ENCODE measurements around the gene INTS4.
"Not testable (repeated sequence)": the region's sequence is repeated elsewhere in the genome, so short reads cannot be mapped to it uniquely, and the experiment has no call there.

The INTS4 gene

DNA sequence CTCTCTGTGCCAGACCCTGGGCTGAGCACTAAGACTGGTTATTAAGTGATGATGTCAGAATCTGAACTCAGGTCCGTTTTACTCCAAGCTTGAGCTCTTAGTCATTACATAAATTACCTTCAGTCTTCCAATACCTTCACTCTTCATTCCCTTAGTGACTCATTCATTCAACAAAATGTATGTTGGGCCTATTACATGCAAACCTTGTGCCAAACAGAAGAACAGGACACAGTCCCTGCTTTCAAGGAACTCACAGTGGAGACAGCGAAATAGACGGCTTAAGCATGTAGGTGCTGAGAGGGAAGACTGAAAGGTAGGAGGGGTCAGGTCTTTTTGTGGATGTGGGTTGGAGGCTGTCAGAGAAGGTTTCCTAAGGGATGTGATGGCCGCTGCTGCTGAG lies 25.3 kb upstream of the INTS4 start:
- H3F3A ChIP-seq (ENCODE audit: insufficient read depth, low read length) = no peaks in the 10 kb centered on the region
- no peaks in the 10 kb centered on the region; the same call in 1 of the 2 replicates for H3K27me3 ChIP-seq (ENCODE audit: insufficient read depth, low read length)
- no peak overlapping the region for H3K9ac ChIP-seq (ENCODE audit: low read length)
- H3K79me2 ChIP-seq (ENCODE audit: insufficient read depth, low read length) = no peaks in the 10 kb centered on the region
- no peaks in the 10 kb centered on the region for H3K9me2 ChIP-seq (ENCODE audit: low read depth, low read length)
- H3K27ac ChIP-seq (ENCODE audit: low read depth, low read length, poor library complexity, severe bottlenecking) = no peak overlapping the region
- TF ChIP-seq, protein P1, sequence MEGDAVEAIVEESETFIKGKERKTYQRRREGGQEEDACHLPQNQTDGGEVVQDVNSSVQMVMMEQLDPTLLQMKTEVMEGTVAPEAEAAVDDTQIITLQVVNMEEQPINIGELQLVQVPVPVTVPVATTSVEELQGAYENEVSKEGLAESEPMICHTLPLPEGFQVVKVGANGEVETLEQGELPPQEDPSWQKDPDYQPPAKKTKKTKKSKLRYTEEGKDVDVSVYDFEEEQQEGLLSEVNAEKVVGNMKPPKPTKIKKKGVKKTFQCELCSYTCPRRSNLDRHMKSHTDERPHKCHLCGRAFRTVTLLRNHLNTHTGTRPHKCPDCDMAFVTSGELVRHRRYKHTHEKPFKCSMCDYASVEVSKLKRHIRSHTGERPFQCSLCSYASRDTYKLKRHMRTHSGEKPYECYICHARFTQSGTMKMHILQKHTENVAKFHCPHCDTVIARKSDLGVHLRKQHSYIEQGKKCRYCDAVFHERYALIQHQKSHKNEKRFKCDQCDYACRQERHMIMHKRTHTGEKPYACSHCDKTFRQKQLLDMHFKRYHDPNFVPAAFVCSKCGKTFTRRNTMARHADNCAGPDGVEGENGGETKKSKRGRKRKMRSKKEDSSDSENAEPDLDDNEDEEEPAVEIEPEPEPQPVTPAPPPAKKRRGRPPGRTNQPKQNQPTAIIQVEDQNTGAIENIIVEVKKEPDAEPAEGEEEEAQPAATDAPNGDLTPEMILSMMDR (IDR thresholded peaks at IDR 0.05; ENCODE audit: low read length) = no peak
- no peak for TF ChIP-seq EZH2 (IDR thresholded peaks at IDR 0.05; ENCODE audit: borderline replicate concordance, low read length)
- H3K4me1 ChIP-seq (ENCODE audit: insufficient read depth, low read length, severe bottlenecking) = no peaks in the 10 kb centered on the region
- H2AFZ ChIP-seq (ENCODE audit: low read length) = no peak overlapping the region
- H3K36me3 ChIP-seq (ENCODE audit: insufficient read depth, low read length) = no peaks in the 10 kb centered on the region
- H4K20me1 ChIP-seq (ENCODE audit: insufficient read depth, low read length) = no peaks in the 10 kb centered on the region
- no peak overlapping the region for H3K4me2 ChIP-seq (ENCODE audit: low read length)
- H3K9me3 ChIP-seq (ENCODE audit: low read length) = no peaks in the 10 kb centered on the region
- H3K4me3 ChIP-seq (ENCODE audit: low read depth, low read length, poor library complexity, severe bottlenecking) = no peak overlapping the region

DNA sequence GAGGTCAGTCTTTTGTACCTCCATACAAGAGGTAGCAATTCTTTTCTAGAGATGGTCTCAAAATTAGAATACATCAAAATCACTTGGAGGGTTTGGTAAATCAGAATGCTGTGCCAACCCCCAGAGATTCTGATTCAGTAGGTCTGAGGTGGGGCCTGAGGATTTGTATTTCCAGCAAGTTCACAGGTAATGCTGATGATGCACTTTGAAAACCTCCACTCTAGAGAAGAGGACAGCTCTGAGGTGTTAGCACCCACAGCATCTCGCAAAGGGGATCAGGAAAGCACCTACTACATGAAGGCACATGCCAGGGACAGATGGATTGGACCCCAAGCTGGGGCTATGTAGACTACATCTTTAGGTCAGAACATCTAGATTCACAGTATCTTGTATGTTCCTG lies 21.4 kb upstream of the INTS4 start:
- no peak overlapping the region for H3K4me3 ChIP-seq (ENCODE audit: low read depth, low read length, poor library complexity, severe bottlenecking)
- no peaks in the 10 kb centered on the region for H3K4me1 ChIP-seq (ENCODE audit: insufficient read depth, low read length, severe bottlenecking)
- no peak overlapping the region for H3K9ac ChIP-seq (ENCODE audit: low read length)
- no peaks in the 10 kb centered on the region for H3F3A ChIP-seq (ENCODE audit: insufficient read depth, low read length)
- no peak overlapping the region for H3K27ac ChIP-seq (ENCODE audit: low read depth, low read length, poor library complexity, severe bottlenecking)
- no peak overlapping the region for H2AFZ ChIP-seq (ENCODE audit: low read length)
- no peaks in the 10 kb centered on the region for H3K9me3 ChIP-seq (ENCODE audit: low read length)
- no peaks in the 10 kb centered on the region; the same call in 1 of the 2 replicates for H3K27me3 ChIP-seq (ENCODE audit: insufficient read depth, low read length)
- no peak for TF ChIP-seq EZH2 (IDR thresholded peaks at IDR 0.05; ENCODE audit: borderline replicate concordance, low read length)
- TF ChIP-seq, protein P1 (IDR thresholded peaks at IDR 0.05; ENCODE audit: low read length) = no peak
- no peaks in the 10 kb centered on the region for H3K9me2 ChIP-seq (ENCODE audit: low read depth, low read length)
- no peaks in the 10 kb centered on the region for H4K20me1 ChIP-seq (ENCODE audit: insufficient read depth, low read length)
- no peak overlapping the region for H3K4me2 ChIP-seq (ENCODE audit: low read length)
- no peaks in the 10 kb centered on the region for H3K79me2 ChIP-seq (ENCODE audit: insufficient read depth, low read length)
- no peaks in the 10 kb centered on the region for H3K36me3 ChIP-seq (ENCODE audit: insufficient read depth, low read length)

DNA sequence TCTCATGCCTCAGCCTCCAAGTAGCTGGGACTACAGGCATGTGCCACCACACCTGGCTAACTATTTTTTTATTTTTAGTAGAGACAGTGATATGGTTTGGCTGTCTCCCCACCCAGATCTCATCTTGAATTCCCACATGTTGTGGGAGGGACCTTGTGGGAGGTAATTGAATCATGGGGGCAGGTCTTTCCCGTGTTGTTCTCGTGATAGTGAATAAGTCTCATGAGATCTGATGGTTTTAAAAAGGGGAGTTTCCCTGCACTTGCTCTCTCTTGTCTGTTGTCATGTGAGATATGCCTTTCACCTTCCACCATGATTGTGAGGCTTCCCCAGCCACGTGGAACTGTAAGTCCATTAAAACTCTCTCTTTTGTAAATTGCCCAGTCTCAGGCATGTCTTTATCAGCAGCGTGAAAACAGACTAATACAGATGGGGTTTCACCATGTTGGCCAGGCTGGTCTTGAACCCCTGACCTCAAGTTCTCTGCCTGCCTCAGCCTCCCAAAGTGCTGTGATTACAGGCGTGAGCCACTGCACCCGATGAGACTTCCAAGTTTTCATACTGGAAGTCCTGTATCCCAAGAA lies 20.6 kb upstream of the INTS4 start:
- not testable (repeated sequence) for H3K9me3 ChIP-seq (ENCODE audit: low read length); H3K4me3 ChIP-seq (ENCODE audit: low read depth, low read length, poor library complexity, severe bottlenecking); H3K27me3 ChIP-seq (ENCODE audit: insufficient read depth, low read length); H3K9ac ChIP-seq (ENCODE audit: low read length); H3K36me3 ChIP-seq (ENCODE audit: insufficient read depth, low read length); H3K79me2 ChIP-seq (ENCODE audit: insufficient read depth, low read length); H3F3A ChIP-seq (ENCODE audit: insufficient read depth, low read length); H4K20me1 ChIP-seq (ENCODE audit: insufficient read depth, low read length); H3K27ac ChIP-seq (ENCODE audit: low read depth, low read length, poor library complexity, severe bottlenecking); H3K9me2 ChIP-seq (ENCODE audit: low read depth, low read length); H3K4me1 ChIP-seq (ENCODE audit: insufficient read depth, low read length, severe bottlenecking); H2AFZ ChIP-seq (ENCODE audit: low read length); H3K4me2 ChIP-seq (ENCODE audit: low read length)

DNA sequence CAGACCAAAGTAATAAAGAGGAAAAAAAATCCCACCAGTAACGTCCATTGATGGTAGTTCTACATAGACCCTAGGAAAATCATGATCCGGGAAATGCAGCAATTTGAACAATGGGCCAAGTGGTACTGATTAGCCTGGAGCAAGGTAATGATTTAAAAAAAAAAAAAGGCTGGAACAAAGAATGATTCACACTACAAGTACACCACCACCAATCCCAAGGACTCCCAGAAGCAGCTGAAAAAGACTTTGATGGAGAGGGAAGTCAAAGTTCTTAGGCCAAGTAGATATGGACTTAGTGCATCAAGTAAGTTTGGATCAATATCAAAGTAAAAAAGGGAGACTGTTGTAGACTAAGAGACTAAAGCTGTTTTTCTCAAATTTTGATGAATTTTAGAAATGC lies 16.8 kb upstream of the INTS4 start:
- H3K36me3 ChIP-seq (ENCODE audit: insufficient read depth, low read length) = no peaks in the 10 kb centered on the region
- no peak overlapping the region for H2AFZ ChIP-seq (ENCODE audit: low read length)
- H3K27ac ChIP-seq (ENCODE audit: low read depth, low read length, poor library complexity, severe bottlenecking) = no peak overlapping the region
- no peaks in the 10 kb centered on the region for H3K9me3 ChIP-seq (ENCODE audit: low read length)
- no peak overlapping the region for H3K9ac ChIP-seq (ENCODE audit: low read length)
- no peaks in the 10 kb centered on the region for H4K20me1 ChIP-seq (ENCODE audit: insufficient read depth, low read length)
- TF ChIP-seq, protein P1 (IDR thresholded peaks at IDR 0.05; ENCODE audit: low read length) = no peak
- TF ChIP-seq EZH2 (IDR thresholded peaks at IDR 0.05; ENCODE audit: borderline replicate concordance, low read length) = no peak
- H3K4me1 ChIP-seq (ENCODE audit: insufficient read depth, low read length, severe bottlenecking) = no peaks in the 10 kb centered on the region
- H3K4me2 ChIP-seq (ENCODE audit: low read length) = no peak overlapping the region
- H3F3A ChIP-seq (ENCODE audit: insufficient read depth, low read length) = no peaks in the 10 kb centered on the region
- no peaks in the 10 kb centered on the region for H3K79me2 ChIP-seq (ENCODE audit: insufficient read depth, low read length)
- no peaks in the 10 kb centered on the region; the same call in 1 of the 2 replicates for H3K27me3 ChIP-seq (ENCODE audit: insufficient read depth, low read length)
- no peaks in the 10 kb centered on the region for H3K9me2 ChIP-seq (ENCODE audit: low read depth, low read length)
- H3K4me3 ChIP-seq (ENCODE audit: low read depth, low read length, poor library complexity, severe bottlenecking) = no peak overlapping the region
